K562 (cell line): ENCODE results near the gene MAPKAPK2. TPM values are rescaled to one million over a fixed set of nuclear protein-coding genes. Genes with fewer than 3 reads are reported as not detected.
A peak's percentile ranks its signal among the peaks of the same experiment; 100 is the strongest.

Experiments
- BCOR ChIP-seq: fragments of 450-650 bp; IDR thresholded peaks from 2 replicates; pipeline ENCODE4 v1.6.1; 2016
- CTBP1 ChIP-seq: fragments of 450-650 bp; IDR thresholded peaks from 2 replicates; pipeline ENCODE4 v1.6.1; 2016; ENCODE audit warnings: borderline replicate concordance
- FOXA3 ChIP-seq, 2 experiments: fragments of 450-650 bp in 1 of 2; sonication (generic) in 1 of 2; formaldehyde crosslinking; IDR thresholded peaks in 1 of 2; conservative IDR thresholded peaks in 1 of 2; 2 replicates each; pipeline versions ENCODE4 v1.4.0 to v1.8.0; 2020 to 2022; ENCODE audit warnings: mild to moderate bottlenecking in 2 of 2, missing genetic modification reagents in 1 of 2
- FOXP1 ChIP-seq: sonication (generic); formaldehyde crosslinking; IDR thresholded peaks from 2 replicates; pipeline ENCODE4 v1.8.0; 2022; ENCODE audit warnings: mild to moderate bottlenecking, missing genetic modification reagents
- KDM1A ChIP-seq, 2 experiments: fragments of 450-650 bp; IDR thresholded peaks; 2 replicates each; pipeline ENCODE4 v1.6.1; 2016; ENCODE audit warnings: mild to moderate bottlenecking in 2 of 2
- MEF2D ChIP-seq: conservative IDR thresholded peaks from 2 replicates; pipeline ENCODE4 v1.6.1; 2016; ENCODE audit warnings: low read depth, missing genetic modification characterization, missing compliant biosample characterization
- MTA1 ChIP-seq: fragments of 450-650 bp; IDR thresholded peaks from 2 replicates; pipeline ENCODE4 v1.6.1; 2017; ENCODE audit warnings: borderline replicate concordance
- MTF1 ChIP-seq: fragments of 250-450 bp; sonication (Bioruptor Pico); IDR thresholded peaks from 2 replicates; pipeline ENCODE4 v1.9.0; 2021; ENCODE audit warnings: moderate library complexity, mild to moderate bottlenecking, inconsistent platforms, borderline replicate concordance
- MXI1 ChIP-seq: IDR thresholded peaks from 2 replicates; pipeline ENCODE4 v1.6.1; 2011; ENCODE audit warnings: low read depth, mild to moderate bottlenecking, improper control_type of control experiment, low read length
- NFXL1 ChIP-seq: fragments of 450-650 bp; formaldehyde crosslinking; IDR thresholded peaks from 2 replicates; pipeline ENCODE4 v1.4.0; 2021; ENCODE audit warnings: mild to moderate bottlenecking
- NFYB ChIP-seq: IDR thresholded peaks from 2 replicates; pipeline ENCODE4 v1.6.1; 2011; ENCODE audit warnings: mild to moderate bottlenecking, moderate library complexity; ENCODE audit not compliant: insufficient read length; ENCODE audit errors: extremely low read depth
- TARDBP ChIP-seq: fragments of 450-650 bp; IDR thresholded peaks from 2 replicates; pipeline ENCODE4 v1.6.1; 2016
- ZNF197 ChIP-seq: fragments of 200-800 bp; sonication (Bioruptor generic); IDR thresholded peaks from 2 replicates; pipeline ENCODE4 v1.6.1; 2016; ENCODE audit warnings: low read depth, missing genetic modification characterization, missing compliant biosample characterization
- ZNF589 ChIP-seq: fragments of 200-800 bp; sonication (Bioruptor generic); IDR thresholded peaks from 2 replicates; pipeline ENCODE4 v1.6.1; 2016; ENCODE audit warnings: low read depth, missing genetic modification characterization, missing compliant biosample characterization
- polyA plus RNA-seq, 8 experiments: library from polyadenylated mRNA; depleted of rRNA in 4 of 8; stranded (reverse) in 5 of 8; unstranded in 3 of 8; fragments of >200 nt; fragmentation: Nextera tagmentation in 2 of 8; fragmentation: Illumina TruSeq in 1 of 8; extraction: Ambion mirVana in 2 of 8; extraction: Trizol in 1 of 8; gene quantifications; 2 replicates each; pipeline versions ENCODE4 v1.2.1 to v1.2.3, GENCODE V29; 2011 to 2014; ENCODE audit warnings: inconsistent platforms in 1 of 8, missing spikeins in 1 of 8
- total RNA-seq, 7 experiments: library from RNA; depleted of rRNA in 6 of 7; stranded (reverse); fragments of >200 nt in 6 of 7; fragmentation: Illumina TruSeq in 2 of 7; extraction: Trizol in 2 of 7; gene quantifications; 2 replicates each; pipeline versions ENCODE4 v1.2.1 to v1.2.3, GENCODE V29; 2011 to 2021; ENCODE audit warnings: low replicate concordance in 1 of 7
- TF ChIP-seq, protein P1 (sequence below): fragments of 450-650 bp; IDR thresholded peaks from 2 replicates; pipeline ENCODE4 v1.6.1; 2016; ENCODE audit warnings: low read depth, mild to moderate bottlenecking, moderate library complexity
- TF ChIP-seq, protein P2 (sequence below): fragments of 450-650 bp; formaldehyde crosslinking; IDR thresholded peaks from 2 replicates; pipeline ENCODE4 v1.4.0; 2022; ENCODE audit warnings: missing genetic modification characterization
- TF ChIP-seq, protein P3 (sequence below): sonication (generic); formaldehyde crosslinking; IDR thresholded peaks from 2 replicates; pipeline ENCODE4 v1.8.0; 2022; ENCODE audit warnings: mild to moderate bottlenecking, missing genetic modification reagents
- TF ChIP-seq, protein P4 (sequence below): fragments of 450-650 bp; formaldehyde crosslinking; IDR thresholded peaks from 2 replicates; pipeline ENCODE4 v1.4.0; 2022; ENCODE audit warnings: missing genetic modification characterization
- TF ChIP-seq, protein P5 (sequence below): fragments of 450-650 bp; IDR thresholded peaks from 2 replicates; pipeline ENCODE4 v1.6.1; 2016; ENCODE audit warnings: mild to moderate bottlenecking

The MAPKAPK2 gene
- total and polyA plus RNA-seq, 9 of the 15 experiments (the other 6 are each of a cell fraction or from before 2014, with no cell fraction given): 0.63 to 94.2 (median 52.1) TPM

DNA sequence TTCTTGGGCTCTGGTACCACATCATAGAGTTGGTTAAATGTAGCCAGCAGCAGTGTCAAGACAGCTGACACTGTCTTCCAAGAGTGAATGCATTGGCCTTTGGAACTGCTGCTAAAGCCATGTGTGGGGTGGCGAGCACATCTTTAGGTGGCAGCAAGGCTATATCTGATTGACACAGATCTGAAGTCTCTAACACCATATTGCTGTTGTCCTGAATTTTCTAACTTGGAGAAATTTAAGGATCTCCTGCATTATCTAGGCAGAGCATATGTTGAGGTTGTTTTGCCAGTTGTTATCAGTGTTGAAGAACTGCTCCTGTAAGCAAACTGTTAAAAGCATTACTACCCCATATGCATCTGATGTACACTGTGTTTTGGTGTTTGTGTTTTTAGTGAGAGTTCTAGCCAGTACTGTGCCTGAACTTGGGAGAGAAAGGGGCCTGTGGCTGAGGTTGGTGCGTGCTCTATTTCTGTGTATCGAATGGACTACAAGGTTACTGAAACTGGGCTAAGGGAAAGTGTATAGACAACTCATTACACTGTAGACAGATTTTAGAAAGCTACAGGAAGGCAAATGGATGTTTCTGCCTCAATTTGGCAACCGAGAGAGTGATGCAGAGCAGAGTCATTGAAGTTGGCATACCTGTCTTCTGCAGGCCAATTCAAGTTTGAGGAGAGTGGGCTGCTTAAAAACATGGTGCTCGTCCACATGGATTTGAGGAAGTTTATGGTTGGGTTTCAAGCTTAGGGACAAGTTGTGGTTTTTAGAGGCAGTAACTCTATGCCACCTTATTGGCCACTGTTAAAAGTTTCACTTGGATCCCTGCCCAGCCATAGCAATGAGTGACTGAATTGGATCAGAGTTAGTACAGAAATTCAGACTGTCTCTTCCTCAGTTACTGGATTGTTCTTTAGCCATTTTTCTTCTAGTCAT lies 32.5 kb upstream of the MAPKAPK2 start (continued):
- TF ChIP-seq, protein P1, sequence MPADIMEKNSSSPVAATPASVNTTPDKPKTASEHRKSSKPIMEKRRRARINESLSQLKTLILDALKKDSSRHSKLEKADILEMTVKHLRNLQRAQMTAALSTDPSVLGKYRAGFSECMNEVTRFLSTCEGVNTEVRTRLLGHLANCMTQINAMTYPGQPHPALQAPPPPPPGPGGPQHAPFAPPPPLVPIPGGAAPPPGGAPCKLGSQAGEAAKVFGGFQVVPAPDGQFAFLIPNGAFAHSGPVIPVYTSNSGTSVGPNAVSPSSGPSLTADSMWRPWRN: peak; percentile 70
- TF ChIP-seq MTF1 (no peak), FOXA3 (CRISPR knock-in tag; conservative IDR thresholded peaks at IDR 0.05 in 1 of 2, IDR thresholded peaks at IDR 0.05 in 1 of 2) (peak; percentile 63 to 73; a peak in 3 of 4 replicates), ZNF197 (CRISPR knock-in tag) (peak; percentile 87; the same call in 1 of the 2 replicates), ZNF589 (CRISPR knock-in tag) (peak; percentile 91; the same call in 1 of the 2 replicates), MTA1 (peak; percentile 79), KDM1A (IDR thresholded peaks at IDR 0.05) (peak; percentile 81 to 89), MXI1 (peak; percentile 60), NFXL1 (CRISPR knock-in tag) (0 out of 2 replicates have a peak, but pooled peaks have one; percentile 54), FOXP1 (CRISPR knock-in tag) (peak; percentile 94), BCOR (0 out of 2 replicates have a peak, but pooled peaks have one; percentile 67), CTBP1 (peak; percentile 83), MEF2D (peak; percentile 75), TARDBP (peak; percentile 57; the same call in 1 of the 2 replicates), NFYB (no peak)
- TF ChIP-seq, protein P2, sequence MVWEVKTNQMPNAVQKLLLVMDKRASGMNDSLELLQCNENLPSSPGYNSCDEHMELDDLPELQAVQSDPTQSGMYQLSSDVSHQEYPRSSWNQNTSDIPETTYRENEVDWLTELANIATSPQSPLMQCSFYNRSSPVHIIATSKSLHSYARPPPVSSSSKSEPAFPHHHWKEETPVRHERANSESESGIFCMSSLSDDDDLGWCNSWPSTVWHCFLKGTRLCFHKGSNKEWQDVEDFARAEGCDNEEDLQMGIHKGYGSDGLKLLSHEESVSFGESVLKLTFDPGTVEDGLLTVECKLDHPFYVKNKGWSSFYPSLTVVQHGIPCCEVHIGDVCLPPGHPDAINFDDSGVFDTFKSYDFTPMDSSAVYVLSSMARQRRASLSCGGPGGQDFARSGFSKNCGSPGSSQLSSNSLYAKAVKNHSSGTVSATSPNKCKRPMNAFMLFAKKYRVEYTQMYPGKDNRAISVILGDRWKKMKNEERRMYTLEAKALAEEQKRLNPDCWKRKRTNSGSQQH (CRISPR knock-in tag): no peak
- TF ChIP-seq, protein P3, sequence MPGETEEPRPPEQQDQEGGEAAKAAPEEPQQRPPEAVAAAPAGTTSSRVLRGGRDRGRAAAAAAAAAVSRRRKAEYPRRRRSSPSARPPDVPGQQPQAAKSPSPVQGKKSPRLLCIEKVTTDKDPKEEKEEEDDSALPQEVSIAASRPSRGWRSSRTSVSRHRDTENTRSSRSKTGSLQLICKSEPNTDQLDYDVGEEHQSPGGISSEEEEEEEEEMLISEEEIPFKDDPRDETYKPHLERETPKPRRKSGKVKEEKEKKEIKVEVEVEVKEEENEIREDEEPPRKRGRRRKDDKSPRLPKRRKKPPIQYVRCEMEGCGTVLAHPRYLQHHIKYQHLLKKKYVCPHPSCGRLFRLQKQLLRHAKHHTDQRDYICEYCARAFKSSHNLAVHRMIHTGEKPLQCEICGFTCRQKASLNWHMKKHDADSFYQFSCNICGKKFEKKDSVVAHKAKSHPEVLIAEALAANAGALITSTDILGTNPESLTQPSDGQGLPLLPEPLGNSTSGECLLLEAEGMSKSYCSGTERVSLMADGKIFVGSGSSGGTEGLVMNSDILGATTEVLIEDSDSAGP (CRISPR knock-in tag): no peak
- TF ChIP-seq, protein P4, sequence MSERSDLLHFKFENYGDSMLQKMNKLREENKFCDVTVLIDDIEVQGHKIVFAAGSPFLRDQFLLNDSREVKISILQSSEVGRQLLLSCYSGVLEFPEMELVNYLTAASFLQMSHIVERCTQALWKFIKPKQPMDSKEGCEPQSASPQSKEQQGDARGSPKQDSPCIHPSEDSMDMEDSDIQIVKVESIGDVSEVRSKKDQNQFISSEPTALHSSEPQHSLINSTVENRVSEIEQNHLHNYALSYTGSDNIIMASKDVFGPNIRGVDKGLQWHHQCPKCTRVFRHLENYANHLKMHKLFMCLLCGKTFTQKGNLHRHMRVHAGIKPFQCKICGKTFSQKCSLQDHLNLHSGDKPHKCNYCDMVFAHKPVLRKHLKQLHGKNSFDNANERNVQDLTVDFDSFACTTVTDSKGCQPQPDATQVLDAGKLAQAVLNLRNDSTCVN (CRISPR knock-in tag): peak; percentile 10; the same call in 1 of the 2 replicates
- TF ChIP-seq, protein P5, sequence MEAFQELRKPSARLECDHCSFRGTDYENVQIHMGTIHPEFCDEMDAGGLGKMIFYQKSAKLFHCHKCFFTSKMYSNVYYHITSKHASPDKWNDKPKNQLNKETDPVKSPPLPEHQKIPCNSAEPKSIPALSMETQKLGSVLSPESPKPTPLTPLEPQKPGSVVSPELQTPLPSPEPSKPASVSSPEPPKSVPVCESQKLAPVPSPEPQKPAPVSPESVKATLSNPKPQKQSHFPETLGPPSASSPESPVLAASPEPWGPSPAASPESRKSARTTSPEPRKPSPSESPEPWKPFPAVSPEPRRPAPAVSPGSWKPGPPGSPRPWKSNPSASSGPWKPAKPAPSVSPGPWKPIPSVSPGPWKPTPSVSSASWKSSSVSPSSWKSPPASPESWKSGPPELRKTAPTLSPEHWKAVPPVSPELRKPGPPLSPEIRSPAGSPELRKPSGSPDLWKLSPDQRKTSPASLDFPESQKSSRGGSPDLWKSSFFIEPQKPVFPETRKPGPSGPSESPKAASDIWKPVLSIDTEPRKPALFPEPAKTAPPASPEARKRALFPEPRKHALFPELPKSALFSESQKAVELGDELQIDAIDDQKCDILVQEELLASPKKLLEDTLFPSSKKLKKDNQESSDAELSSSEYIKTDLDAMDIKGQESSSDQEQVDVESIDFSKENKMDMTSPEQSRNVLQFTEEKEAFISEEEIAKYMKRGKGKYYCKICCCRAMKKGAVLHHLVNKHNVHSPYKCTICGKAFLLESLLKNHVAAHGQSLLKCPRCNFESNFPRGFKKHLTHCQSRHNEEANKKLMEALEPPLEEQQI: peak; percentile 89
